ENCODE measurements around the gene ZNF546.
A peak's percentile ranks its signal among the peaks of the same experiment; 100 is the strongest.
"Not testable (repeated sequence)": the region's sequence is repeated elsewhere in the genome, so short reads cannot be mapped to it uniquely, and the experiment has no call there.

Gene ZNF546

GRCh38 chr19:39987167-39987566, 9.7 kb upstream of the ZNF546 start:
- DNase-seq: no peak

DNA sequence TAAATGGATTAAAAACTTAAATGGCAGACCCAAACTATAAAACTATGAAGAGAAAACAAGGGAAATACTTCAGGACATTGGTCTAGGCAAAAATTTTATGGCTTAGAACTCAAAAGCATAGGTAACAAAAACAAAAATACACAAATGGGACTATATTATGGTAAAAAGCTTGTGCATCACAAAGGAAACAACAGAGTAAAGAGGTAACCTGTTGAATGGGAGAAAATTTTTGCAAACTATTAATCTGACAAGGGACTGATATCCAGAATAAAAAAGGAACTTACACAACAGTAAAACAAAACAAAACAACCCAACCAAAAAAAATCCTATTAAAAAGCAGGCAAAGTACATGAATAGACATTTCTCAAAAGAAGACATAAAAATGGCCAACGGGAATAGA, 9.3 kb upstream of the ZNF546 start:
- no peak for DNase-seq

GRCh38 chr19:39993605-39994004, 3.3 kb upstream of the ZNF546 start:
- no peak for DNase-seq

DNA sequence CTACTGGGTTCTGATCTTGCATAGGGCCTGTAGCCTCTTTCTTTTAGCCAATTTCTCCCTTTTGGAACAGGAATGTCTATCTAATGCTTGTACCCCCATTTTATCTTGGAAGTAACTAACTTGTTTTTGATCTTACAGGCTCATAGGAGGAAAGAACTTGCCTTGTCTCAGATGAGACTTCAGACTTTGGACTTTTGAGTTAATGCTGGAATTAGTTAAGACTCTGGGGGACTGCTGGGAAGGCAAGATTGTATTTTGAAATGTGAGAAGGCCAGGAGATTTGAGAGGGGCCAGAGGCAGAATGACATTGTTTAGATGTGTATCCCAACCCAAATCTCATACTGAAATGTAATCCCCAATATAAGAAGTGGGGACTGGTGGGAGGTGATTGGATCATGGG, 2.5 kb upstream of the ZNF546 start:
- DNase-seq: no peak

- no peak for DNase-seq
Measured at GRCh38 chr19:39995794-39996193, 1.1 kb upstream of the ZNF546 start.

GRCh38 chr19:39996218-39996810, 546 bp upstream of the ZNF546 start:
- DNase-seq: peak; percentile 51

GRCh38 chr19:39997638-39998216, 867 bp downstream of the ZNF546 start:
- peak; percentile 17 for DNase-seq

- DNase-seq: no peak
Measured at GRCh38 chr19:39998501-39998900, 1.6 kb downstream of the ZNF546 start.

- no peak for DNase-seq
Measured at GRCh38 chr19:40005691-40006272, 8.9 kb downstream of the ZNF546 start.

GRCh38 chr19:40006273-40006691, 9.4 kb downstream of the ZNF546 start:
- DNase-seq: no peak

DNA sequence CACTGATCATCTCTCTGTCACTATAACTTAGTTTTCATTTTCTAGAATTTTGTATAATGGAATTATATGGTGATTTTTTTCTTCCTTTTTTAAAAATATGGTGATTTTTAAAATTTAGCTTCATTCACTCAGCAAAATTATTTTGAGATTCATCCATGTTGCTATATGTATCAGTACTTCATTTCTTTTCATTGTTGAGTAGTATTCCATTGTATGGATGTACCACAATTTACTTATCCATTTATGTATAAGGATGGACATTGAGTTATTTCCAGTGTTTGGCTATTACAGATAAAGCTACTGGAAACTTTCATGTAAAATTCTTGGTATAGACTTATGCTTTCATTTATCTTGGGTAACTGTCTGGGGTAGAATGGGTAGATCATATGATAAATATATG, 12.8 kb downstream of the ZNF546 start:
- DNase-seq: no peak

DNA sequence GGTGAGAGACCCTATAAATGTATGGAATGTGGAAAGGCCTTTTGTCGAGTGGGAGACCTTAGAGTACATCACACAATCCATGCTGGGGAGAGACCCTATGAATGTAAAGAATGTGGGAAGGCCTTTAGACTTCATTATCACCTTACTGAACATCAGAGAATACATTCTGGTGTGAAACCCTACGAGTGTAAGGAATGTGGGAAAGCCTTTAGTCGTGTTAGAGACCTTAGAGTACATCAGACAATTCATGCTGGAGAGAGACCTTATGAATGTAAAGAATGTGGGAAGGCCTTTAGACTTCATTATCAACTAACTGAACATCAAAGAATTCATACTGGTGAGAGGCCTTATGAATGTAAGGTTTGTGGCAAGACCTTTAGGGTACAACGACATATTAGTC, 17.1 kb downstream of the ZNF546 start:
- DNase-seq: no peak

DNA sequence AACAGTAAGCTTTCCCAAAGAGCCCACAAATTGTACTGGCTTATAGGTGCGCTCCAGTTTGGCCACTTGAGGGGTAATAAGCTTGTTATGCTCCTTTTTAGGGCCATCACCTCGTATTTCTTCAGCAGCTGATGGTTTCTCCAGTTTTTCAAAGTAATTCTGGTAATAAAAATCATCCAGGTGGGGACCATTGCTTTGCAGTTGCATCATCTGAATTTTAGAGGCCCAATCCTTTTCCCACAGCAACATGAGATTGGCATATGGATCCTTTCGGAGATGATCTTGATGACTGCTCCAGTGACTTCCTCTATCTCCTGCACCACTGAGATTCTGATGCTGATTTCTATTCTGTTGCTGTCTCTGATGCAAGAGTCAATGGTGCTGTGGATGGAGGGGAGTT, 27.1 kb downstream of the ZNF546 start:
- no peak for DNase-seq

DNA sequence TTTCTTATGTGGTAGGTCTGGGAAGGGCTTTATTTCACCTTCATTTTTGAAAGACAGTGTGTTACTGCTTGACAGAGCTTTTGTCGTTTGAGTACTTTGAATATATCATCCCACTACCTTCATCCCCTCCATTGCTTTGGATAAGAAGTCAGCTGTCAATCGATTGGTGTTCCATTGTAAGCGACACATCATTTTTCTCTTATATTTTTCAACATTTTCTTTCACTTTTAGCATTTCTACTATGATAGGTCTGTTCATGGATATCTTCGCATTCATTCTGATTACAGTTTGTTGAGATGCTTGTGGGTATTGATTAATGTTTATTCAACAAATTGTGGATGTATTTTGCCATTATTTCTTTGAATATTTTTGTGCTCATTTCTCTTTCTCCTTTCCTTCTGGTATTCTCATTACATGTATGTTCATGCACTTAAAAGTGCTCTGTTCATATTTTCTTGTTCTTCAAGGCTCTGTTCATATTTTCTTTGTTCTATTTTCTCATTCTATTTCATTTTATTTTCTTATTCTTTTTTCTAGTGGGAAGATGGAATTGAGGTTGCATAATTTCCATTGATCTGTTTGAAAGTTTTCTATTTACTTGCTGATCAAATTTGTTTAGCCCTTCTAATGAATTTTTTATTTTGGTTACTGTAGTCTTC, 29.2 kb downstream of the ZNF546 start:
- no peak for DNase-seq

DNA sequence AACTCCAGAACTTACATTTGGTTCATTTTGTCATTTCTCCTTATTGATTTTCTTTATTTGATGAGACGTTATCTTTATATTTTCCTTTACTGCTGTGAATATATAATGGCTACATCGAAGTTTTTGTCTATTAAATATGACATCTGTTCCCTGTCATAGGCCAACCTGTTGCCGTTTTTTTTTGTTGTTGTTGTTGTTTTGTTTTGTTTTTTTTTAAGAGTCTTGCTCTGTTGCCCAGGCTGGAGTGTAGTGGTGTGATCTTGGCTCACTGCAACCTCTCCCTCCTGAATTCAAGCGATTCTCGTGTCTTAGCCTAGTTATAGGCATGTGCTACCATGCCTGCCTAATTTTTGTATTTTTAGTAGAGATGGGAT, 29.7 kb downstream of the ZNF546 start:
- no peak for DNase-seq

DNA sequence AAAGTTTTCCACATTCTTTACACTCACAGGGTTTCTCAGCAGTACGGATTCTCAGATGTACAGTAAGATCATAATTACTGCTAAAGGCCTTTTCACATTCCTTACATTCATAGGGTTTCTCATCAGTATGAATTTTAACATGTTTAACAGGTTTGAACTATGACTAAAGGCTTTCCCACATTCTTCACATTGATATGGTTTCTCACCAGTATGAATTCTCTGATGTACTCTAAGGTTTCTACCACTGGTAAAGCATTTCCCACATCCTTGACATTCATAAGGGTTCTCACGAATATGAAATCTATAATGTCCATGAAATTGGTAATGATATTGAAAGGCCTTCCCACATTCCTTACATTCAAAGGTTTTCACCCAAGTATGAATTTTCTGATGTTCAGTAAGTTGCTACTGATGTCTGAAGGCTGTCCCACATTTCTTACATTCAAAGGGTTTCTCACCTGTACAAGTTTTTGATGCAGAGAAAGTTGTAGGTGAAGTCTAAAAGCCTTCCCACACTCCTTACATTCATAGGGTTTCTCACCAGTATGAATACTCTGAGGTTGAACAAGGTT, 37.2 kb downstream of the ZNF546 start:
- DNase-seq: no peak

GRCh38 chr19:40035996-40036395, 39.1 kb downstream of the ZNF546 start:
- no peak for DNase-seq

GRCh38 chr19:40038047-40038446, 41.2 kb downstream of the ZNF546 start:
- DNase-seq: not testable (repeated sequence)

DNA sequence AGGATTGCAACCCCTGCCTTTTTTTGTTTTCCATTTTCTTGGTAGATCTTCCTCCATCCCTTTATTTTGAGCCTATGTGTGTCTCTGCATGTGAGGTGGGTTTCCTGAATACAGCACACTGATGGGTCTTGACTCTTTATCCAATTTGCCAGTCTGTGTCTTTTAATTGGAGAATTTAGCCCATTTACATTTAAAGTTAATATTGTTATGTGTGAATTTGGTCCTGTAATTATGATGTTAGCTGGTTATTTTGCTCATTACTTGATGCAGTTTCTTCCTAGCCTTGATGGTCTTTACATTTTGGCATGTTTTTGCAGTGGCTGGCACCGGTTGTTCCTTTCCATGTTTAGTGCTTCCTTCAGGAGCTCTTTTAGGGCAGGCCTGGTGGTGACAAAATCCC, 44.9 kb downstream of the ZNF546 start:
- not testable (repeated sequence) for DNase-seq

DNA sequence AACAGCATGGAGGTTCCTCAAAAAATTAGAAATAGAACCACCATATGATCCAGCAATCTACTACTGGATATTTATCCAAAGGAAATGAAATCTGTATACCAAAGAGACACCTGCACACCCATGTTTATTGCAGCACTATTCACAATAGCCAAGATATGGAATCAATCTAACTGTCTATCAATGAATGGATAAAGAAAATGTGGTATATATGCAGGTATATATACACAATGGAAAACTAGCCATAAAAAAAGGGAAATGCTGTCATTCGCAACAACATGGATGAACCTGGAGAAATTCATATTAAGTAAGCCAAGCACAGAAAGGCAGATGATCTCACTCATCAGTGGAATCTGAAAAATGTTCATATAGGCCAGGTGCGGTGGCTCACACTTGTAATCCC, 56.6 kb downstream of the ZNF546 start:
- no peak for DNase-seq

DNA sequence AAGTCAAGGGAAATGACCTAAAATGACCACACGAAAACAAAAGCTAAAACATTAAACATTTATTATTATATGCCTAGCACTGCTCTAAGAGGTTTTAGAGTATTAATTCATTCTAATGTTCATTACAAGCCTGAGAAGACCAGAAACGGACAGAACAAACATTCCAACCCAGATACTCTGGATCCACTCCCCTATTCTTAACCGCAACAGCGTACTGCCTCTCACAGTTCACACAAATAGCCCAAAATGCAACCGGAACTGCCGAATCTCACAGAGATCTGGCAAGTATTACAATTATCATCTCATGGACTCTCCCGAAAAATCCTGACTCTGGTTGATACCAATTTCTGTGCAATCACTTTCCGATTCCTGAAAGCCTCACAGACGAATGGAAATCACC, 57.8 kb downstream of the ZNF546 start:
- no peak for DNase-seq

- no peak for DNase-seq
Measured at GRCh38 chr19:40055049-40055448, 58.2 kb downstream of the ZNF546 start.

DNA sequence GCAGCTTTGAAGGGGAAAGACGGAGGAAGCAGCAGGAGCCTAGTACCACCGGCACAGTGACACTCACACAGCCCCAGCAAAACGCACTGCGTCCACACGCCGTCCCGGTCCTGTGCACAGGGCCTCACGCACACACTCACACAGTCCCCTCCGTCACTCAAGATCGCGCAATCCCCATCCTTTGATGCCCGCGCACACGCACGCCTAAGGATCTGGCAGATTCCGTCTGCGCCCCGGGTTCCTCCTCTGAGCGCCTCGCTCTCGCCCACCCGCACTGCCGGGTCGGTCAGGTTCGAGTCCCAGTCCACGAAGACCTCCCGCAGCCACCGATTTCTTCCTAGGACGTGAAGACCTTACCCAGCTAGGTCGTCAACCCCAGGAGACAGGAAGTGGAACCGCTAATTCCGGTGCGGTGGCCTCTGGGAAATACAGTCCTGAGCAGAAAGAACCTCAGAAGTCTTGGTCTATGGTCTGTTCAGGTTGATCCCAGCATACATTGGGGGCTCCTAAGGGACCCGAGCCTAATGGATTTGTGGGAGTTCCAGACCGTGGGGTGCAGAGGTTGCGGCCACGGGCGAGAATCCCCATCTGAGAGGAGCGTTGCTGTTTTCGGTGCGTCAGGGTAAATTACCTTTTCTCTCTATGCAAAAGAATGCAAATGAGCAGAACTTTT, 59.1 kb downstream of the ZNF546 start, which contains the start of gene ZNF780B:
Gene ZNF780B (minus strand): TSS at position 400 of the 673 bp plus-strand sequence. CDS start 5,899 bp downstream, outside the sequence.
- DNase-seq: peak; percentile 71
